Measurements from ENCODE around the gene NEDD1.

Gene NEDD1

GRCh38 chr12:96901175-96901574 lies 5.9 kb upstream of the NEDD1 start:
- Histone ChIP-seq H3K9me3 (ENCODE audit: control insufficient read depth in 2 of 2, low read length in 2 of 2) (no peaks in the 10 kb centered on the region), H3K36me3 (ENCODE audit: control insufficient read depth in 2 of 2, insufficient read depth in 2 of 2, low read length in 2 of 2) (no peaks in the 10 kb centered on the region), H3K4me3 (ENCODE audit: low read length in 2 of 2) (no peak overlapping the region), H3K27ac (ENCODE audit: low read length) (no peak overlapping the region), H3K4me1 (ENCODE audit: control insufficient read depth, insufficient read depth, low read length) (no peaks in the 10 kb centered on the region), H3K27me3 (ENCODE audit: control insufficient read depth in 1 of 2, insufficient read depth in 2 of 2, low read length in 2 of 2) (no peaks in the 10 kb centered on the region), H3K9ac (ENCODE audit: low read length in 2 of 2) (no peak overlapping the region)

DNA sequence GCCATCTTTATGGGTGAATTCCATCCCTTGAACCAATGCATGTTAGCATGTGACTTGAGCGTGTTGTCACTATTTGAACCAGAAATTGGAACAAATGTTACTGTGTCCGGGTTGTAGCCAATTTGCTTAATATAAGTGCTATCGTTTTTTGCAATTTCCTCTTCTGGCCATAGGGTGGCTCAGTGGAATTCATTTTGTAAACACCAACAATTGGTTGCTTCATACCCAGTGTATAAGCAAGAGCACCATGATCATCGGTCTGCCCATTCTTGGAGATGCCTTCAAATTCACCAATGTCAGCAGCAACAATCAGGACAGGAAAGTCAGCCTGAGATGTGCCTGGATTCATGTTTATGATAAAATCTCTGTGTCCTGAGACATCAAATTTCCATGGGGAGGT lies 5.0 kb upstream of the NEDD1 start:
- no peak overlapping the region for H3K4me3 ChIP-seq (ENCODE audit: low read length in 2 of 2)
- H3K9ac ChIP-seq (ENCODE audit: low read length in 2 of 2) = no peak overlapping the region
- no peaks in the 10 kb centered on the region for H3K9me3 ChIP-seq (ENCODE audit: control insufficient read depth in 2 of 2, low read length in 2 of 2)
- H3K4me1 ChIP-seq (ENCODE audit: control insufficient read depth, insufficient read depth, low read length) = no peaks in the 10 kb centered on the region
- no peaks in the 10 kb centered on the region for H3K36me3 ChIP-seq (ENCODE audit: control insufficient read depth in 2 of 2, insufficient read depth in 2 of 2, low read length in 2 of 2)
- H3K27me3 ChIP-seq (ENCODE audit: control insufficient read depth in 1 of 2, insufficient read depth in 2 of 2, low read length in 2 of 2) = no peaks in the 10 kb centered on the region
- H3K27ac ChIP-seq (ENCODE audit: low read length) = no peak overlapping the region

DNA sequence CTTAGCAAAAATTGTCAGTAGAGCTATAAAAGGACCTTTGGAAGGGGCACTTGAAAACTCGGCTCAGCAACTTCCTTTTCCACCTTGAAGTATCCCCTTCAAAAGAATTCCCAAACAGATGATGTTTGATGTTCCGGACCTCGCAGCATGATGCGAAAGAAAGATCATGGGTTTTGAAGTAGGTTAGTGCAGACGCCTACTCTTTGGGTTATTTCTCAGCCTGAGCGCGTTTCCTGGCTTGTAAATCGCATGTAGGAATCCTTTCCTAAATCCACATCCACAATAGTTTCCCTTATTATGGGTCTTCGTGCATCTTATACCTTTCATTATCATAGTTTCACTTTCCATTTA lies 584 bp upstream of the NEDD1 start:
- Histone ChIP-seq H3K4me3 (ENCODE audit: low read length in 2 of 2) (peak overlapping the region; percentile 68 to 98), H3K9ac (ENCODE audit: low read length in 2 of 2) (peak overlapping the region; percentile 65 to 94), H3K4me1 (ENCODE audit: control insufficient read depth, insufficient read depth, low read length) (peaks cover 2% of the 10 kb centered on the region), H3K27ac (ENCODE audit: low read length) (peak overlapping the region; percentile 83), H3K9me3 (ENCODE audit: control insufficient read depth in 2 of 2, low read length in 2 of 2) (no peaks in the 10 kb centered on the region), H3K36me3 (ENCODE audit: control insufficient read depth in 2 of 2, insufficient read depth in 2 of 2, low read length in 2 of 2) (no peaks in the 10 kb centered on the region), H3K27me3 (ENCODE audit: control insufficient read depth in 1 of 2, insufficient read depth in 2 of 2, low read length in 2 of 2) (no peaks in the 10 kb centered on the region)

DNA sequence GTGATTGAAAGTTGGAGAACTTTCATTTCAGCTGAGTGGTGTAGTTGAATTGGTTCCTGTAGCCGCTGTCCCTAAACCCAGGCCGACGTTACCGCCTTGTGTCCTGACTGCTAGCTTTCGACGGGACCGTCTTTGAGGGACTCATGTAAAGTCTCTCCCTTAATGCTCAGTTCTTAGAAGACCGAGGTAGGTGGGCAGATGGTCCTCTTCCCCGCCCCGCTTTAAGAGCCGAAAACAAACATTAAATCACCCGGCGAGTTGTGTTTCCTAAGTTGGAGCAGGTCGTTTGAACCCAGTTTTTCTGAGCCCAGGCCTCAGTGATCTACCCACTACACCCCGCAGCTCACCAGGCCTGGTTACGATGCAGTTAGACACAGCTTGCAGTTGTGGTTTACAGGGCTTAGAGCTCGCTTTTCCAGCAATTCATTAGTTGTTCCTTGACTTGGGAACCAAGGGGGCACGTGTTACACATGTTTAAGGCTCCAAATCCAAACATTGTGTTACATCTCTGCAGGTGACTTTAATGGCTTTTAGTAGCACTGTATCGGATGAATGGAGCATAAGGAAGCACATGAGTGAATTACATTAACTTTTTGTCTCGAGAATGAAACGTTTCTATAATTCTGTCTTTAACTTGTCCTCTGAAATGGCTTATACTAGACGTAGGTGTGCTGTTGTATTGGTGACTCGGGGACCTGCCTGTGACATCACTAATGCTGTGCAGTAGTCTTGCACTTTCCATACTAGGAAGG lies 790 bp downstream of the NEDD1 start:
- Histone ChIP-seq H3K36me3 (ENCODE audit: control insufficient read depth in 2 of 2, insufficient read depth in 2 of 2, low read length in 2 of 2) (no peaks in the 10 kb centered on the region), H3K27ac (ENCODE audit: low read length) (peak overlapping the region; percentile 83), H3K9me3 (ENCODE audit: control insufficient read depth in 2 of 2, low read length in 2 of 2) (no peaks in the 10 kb centered on the region), H3K4me1 (ENCODE audit: control insufficient read depth, insufficient read depth, low read length) (peaks cover 2% of the 10 kb centered on the region), H3K27me3 (ENCODE audit: control insufficient read depth in 1 of 2, insufficient read depth in 2 of 2, low read length in 2 of 2) (no peaks in the 10 kb centered on the region), H3K4me3 (ENCODE audit: low read length in 2 of 2) (peak overlapping the region; percentile 68 to 98), H3K9ac (ENCODE audit: low read length in 2 of 2) (peak overlapping the region; percentile 65 to 94)

DNA sequence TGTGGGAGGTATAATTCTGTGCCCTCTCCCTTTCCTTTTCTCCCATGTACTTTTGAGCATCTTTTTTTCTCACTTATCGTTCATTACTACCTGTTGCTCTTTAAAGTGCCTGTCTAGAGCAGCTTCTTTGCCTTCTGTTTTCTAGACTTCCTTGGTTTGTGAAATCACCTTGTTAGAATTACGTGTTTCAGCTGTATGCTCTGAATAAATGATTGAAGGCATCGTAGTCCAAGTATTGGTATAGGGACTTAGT lies 1.3 kb downstream of the NEDD1 start:
- no peaks in the 10 kb centered on the region for H3K36me3 ChIP-seq (ENCODE audit: control insufficient read depth in 2 of 2, insufficient read depth in 2 of 2, low read length in 2 of 2)
- H3K27ac ChIP-seq (ENCODE audit: low read length) = no peak overlapping the region
- H3K9me3 ChIP-seq (ENCODE audit: control insufficient read depth in 2 of 2, low read length in 2 of 2) = no peaks in the 10 kb centered on the region
- no peaks in the 10 kb centered on the region for H3K27me3 ChIP-seq (ENCODE audit: control insufficient read depth in 1 of 2, insufficient read depth in 2 of 2, low read length in 2 of 2)
- H3K9ac ChIP-seq (ENCODE audit: low read length in 2 of 2) = peak overlapping the region; percentile 65 to 94
- peak overlapping the region; percentile 68 to 98 for H3K4me3 ChIP-seq (ENCODE audit: low read length in 2 of 2)
- peaks cover 2% of the 10 kb centered on the region for H3K4me1 ChIP-seq (ENCODE audit: control insufficient read depth, insufficient read depth, low read length)

DNA sequence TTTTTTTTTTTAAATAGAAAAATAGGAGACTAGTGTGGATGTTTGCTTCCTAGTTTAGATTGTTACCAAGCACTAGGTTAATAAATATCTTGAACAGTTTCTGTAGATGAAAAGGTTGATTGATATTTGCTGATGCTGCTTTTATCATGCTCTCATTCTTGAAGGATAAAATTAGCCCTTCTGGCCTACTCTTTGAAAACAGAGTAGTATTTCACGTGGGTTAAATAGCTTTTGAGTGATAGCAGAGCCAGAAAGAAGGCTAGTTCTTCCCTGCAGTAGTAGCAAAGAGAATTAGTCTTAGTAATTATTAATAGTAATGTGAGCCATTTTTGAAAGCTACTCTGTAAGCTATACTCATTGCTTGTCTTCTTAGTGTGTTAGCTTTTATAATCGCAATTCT lies 5.2 kb downstream of the NEDD1 start:
- H3K27ac ChIP-seq (ENCODE audit: low read length) = no peak overlapping the region
- H3K36me3 ChIP-seq (ENCODE audit: control insufficient read depth in 2 of 2, insufficient read depth in 2 of 2, low read length in 2 of 2) = no peaks in the 10 kb centered on the region
- H3K4me3 ChIP-seq (ENCODE audit: low read length in 2 of 2) = no peak overlapping the region
- H3K9ac ChIP-seq (ENCODE audit: low read length in 2 of 2) = peak overlapping the region in 1 of 2 donors; percentile 23
- no peaks in the 10 kb centered on the region for H3K27me3 ChIP-seq (ENCODE audit: control insufficient read depth in 1 of 2, insufficient read depth in 2 of 2, low read length in 2 of 2)
- peaks cover 2% of the 10 kb centered on the region for H3K4me1 ChIP-seq (ENCODE audit: control insufficient read depth, insufficient read depth, low read length)
- no peaks in the 10 kb centered on the region for H3K9me3 ChIP-seq (ENCODE audit: control insufficient read depth in 2 of 2, low read length in 2 of 2)

- Histone ChIP-seq H3K36me3 (ENCODE audit: control insufficient read depth in 2 of 2, insufficient read depth in 2 of 2, low read length in 2 of 2) (no peaks in the 10 kb centered on the region), H3K9ac (ENCODE audit: low read length in 2 of 2) (no peak overlapping the region), H3K4me1 (ENCODE audit: control insufficient read depth, insufficient read depth, low read length) (peaks cover 2% of the 10 kb centered on the region), H3K27ac (ENCODE audit: low read length) (no peak overlapping the region), H3K9me3 (ENCODE audit: control insufficient read depth in 2 of 2, low read length in 2 of 2) (no peaks in the 10 kb centered on the region), H3K27me3 (ENCODE audit: control insufficient read depth in 1 of 2, insufficient read depth in 2 of 2, low read length in 2 of 2) (no peaks in the 10 kb centered on the region), H3K4me3 (ENCODE audit: low read length in 2 of 2) (no peak overlapping the region)
These were observed 5.9 kb downstream of the NEDD1 start for GRCh38 chr12:96912943-96913342.

DNA sequence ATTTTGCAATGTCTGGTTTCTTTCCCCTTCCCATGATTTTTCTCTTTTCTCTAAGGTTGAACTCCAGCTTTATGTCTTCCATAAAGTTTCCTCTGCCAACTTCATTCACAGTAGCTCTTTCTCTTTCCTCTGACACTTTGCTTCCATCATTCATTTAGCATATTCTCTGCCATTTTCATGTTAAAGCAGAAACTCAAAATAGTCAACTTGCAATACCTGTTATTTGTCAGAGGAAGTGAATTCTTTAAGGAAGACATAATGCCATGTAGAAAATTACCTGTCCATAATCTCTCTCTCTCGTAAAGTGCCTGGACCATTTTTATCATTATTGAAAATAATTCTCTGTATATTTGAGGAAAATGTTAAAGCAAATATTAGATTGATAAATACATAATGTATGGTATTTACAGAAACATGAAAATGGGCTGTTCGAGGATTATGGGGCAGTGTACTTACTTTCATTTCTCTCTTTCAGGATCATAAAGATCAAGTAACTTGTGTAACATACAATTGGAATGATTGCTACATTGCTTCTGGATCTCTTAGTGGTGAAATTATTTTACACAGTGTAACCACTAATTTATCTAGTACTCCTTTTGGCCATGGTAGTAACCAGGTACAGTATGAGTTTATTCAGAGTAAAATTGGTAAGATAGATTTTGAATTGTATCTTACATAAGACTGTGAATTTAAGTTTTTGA lies 12.6 kb downstream of the NEDD1 start:
- H3K9me3 ChIP-seq (ENCODE audit: control insufficient read depth in 2 of 2, low read length in 2 of 2) = peaks cover 0 to 3% of the 10 kb centered on the region in 2 donors
- no peak overlapping the region for H3K4me3 ChIP-seq (ENCODE audit: low read length in 2 of 2)
- H3K27ac ChIP-seq (ENCODE audit: low read length) = no peak overlapping the region
- H3K27me3 ChIP-seq (ENCODE audit: control insufficient read depth in 1 of 2, insufficient read depth in 2 of 2, low read length in 2 of 2) = no peaks in the 10 kb centered on the region
- no peaks in the 10 kb centered on the region for H3K4me1 ChIP-seq (ENCODE audit: control insufficient read depth, insufficient read depth, low read length)
- peaks cover 0 to 2% of the 10 kb centered on the region in 2 donors for H3K36me3 ChIP-seq (ENCODE audit: control insufficient read depth in 2 of 2, insufficient read depth in 2 of 2, low read length in 2 of 2)
- H3K9ac ChIP-seq (ENCODE audit: low read length in 2 of 2) = no peak overlapping the region

GRCh38 chr12:96948782-96949181 lies 41.7 kb downstream of the NEDD1 start:
- Histone ChIP-seq H3K4me1 (ENCODE audit: control insufficient read depth, insufficient read depth, low read length) (no peaks in the 10 kb centered on the region), H3K4me3 (ENCODE audit: low read length in 2 of 2) (no peak overlapping the region), H3K27ac (ENCODE audit: low read length) (no peak overlapping the region), H3K27me3 (ENCODE audit: control insufficient read depth in 1 of 2, insufficient read depth in 2 of 2, low read length in 2 of 2) (no peaks in the 10 kb centered on the region), H3K9me3 (ENCODE audit: control insufficient read depth in 2 of 2, low read length in 2 of 2) (no peaks in the 10 kb centered on the region), H3K9ac (ENCODE audit: low read length in 2 of 2) (no peak overlapping the region), H3K36me3 (ENCODE audit: control insufficient read depth in 2 of 2, insufficient read depth in 2 of 2, low read length in 2 of 2) (peaks cover 12 to 23% of the 10 kb centered on the region in 2 donors)

- Histone ChIP-seq H3K27me3 (ENCODE audit: control insufficient read depth in 1 of 2, insufficient read depth in 2 of 2, low read length in 2 of 2) (peaks cover 0 to under 1% of the 10 kb centered on the region in 2 donors), H3K27ac (ENCODE audit: low read length) (no peak overlapping the region), H3K9me3 (ENCODE audit: control insufficient read depth in 2 of 2, low read length in 2 of 2) (no peaks in the 10 kb centered on the region), H3K4me1 (ENCODE audit: control insufficient read depth, insufficient read depth, low read length) (no peaks in the 10 kb centered on the region), H3K4me3 (ENCODE audit: low read length in 2 of 2) (no peak overlapping the region), H3K36me3 (ENCODE audit: control insufficient read depth in 2 of 2, insufficient read depth in 2 of 2, low read length in 2 of 2) (no peaks in the 10 kb centered on the region), H3K9ac (ENCODE audit: low read length in 2 of 2) (no peak overlapping the region)
These were observed 72.5 kb downstream of the NEDD1 start for GRCh38 chr12:96979532-96979931.

DNA sequence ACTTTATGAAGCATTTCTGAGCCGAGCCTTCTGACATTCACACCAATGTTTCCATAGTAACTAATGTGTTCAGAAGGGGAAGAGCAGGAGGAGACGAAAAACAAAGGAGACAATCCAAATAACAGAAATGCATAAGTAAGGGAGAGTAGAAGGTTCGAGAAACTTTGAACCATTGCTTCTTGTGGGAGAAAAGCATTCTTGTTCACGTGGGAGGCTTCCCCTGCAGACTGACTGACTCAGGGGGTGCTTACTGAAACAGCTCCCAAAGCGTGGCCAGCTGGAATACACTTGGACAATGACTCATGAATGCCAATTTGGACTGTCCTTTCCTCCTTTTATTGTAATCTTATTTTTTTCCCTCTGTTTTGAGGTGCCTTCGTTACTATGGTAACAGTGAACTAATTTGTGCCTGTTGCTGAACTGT lies 73.9 kb downstream of the NEDD1 start:
- Histone ChIP-seq H3K36me3 (ENCODE audit: control insufficient read depth in 2 of 2, insufficient read depth in 2 of 2, low read length in 2 of 2) (no peaks in the 10 kb centered on the region), H3K27ac (ENCODE audit: low read length) (no peak overlapping the region)

More for the DNA sequence above, 73.9 kb downstream of the NEDD1 start:
- no peak overlapping the region for H3K9ac ChIP-seq (ENCODE audit: low read length in 2 of 2)
- peaks cover 4 to 11% of the 10 kb centered on the region in 2 donors for H3K27me3 ChIP-seq (ENCODE audit: control insufficient read depth in 1 of 2, insufficient read depth in 2 of 2, low read length in 2 of 2)
- H3K9me3 ChIP-seq (ENCODE audit: control insufficient read depth in 2 of 2, low read length in 2 of 2) = no peaks in the 10 kb centered on the region
- H3K4me3 ChIP-seq (ENCODE audit: low read length in 2 of 2) = no peak overlapping the region
- peaks cover 7% of the 10 kb centered on the region for H3K4me1 ChIP-seq (ENCODE audit: control insufficient read depth, insufficient read depth, low read length)

Measured in stomach smooth muscle (tissue), 2 donors.